Right lobe of liver (tissue), 4 donors: ENCODE results near the gene ATF7IP.
A peak's percentile ranks its signal among the peaks of the same experiment; 100 is the strongest.

ENCODE experiments used
- CTCF ChIP-seq, 4 donors: fragments of 200-600 bp in 3 of 4; fragments of 450-650 bp in 1 of 4; IDR thresholded peaks; one replicate each; pipeline versions ENCODE4 v1.5.1 to v1.8.0; 2016 to 2022; ENCODE audit warnings: antibody characterized with exemption in 4 of 4, mild to moderate bottlenecking in 2 of 4
- POLR2A ChIP-seq: fragments of 450-650 bp; IDR thresholded peaks from one replicate; pipeline ENCODE4 v1.6.1; 2017; ENCODE audit warnings: antibody characterized with exemption, mild to moderate bottlenecking
- donor health status: DM: no; HTN: no; CAD: no.
- donor health status: DM: no; HTN: no; CAD: no.
- donor health status: DM: no; HTN: yes; CAD: no.

GRCh38 chr12:14394317-14395073, 29.0 kb downstream of the ATF7IP start:
- TF ChIP-seq POLR2A (peak; percentile 43), CTCF (IDR thresholded peaks at IDR 0.05) (peak in 2 of 4 donors; percentile 13 to 29)
